Endothelial cell (in vitro differentiated cells): Measurements from ENCODE around the gene FAM124A. TPM values are rescaled to one million over a fixed set of nuclear protein-coding genes. Genes with fewer than 3 reads are reported as not detected.

Source experiments
- DNase-seq: peaks from one replicate; pipeline ENCODE4 v3.0.0; 2021; ENCODE audit warnings: low spot score
- H3K27ac Mint-ChIP-seq: one replicate; pipeline ENCODE4 v1.8.0; 2021; ENCODE audit warnings: mixed read lengths, inconsistent platforms; ENCODE audit not compliant: unreplicated experiment
- H3K27me3 Mint-ChIP-seq: one replicate; pipeline ENCODE4 v1.8.0; 2021; ENCODE audit warnings: mild to moderate bottlenecking, moderate library complexity, mixed read lengths, inconsistent platforms; ENCODE audit not compliant: unreplicated experiment
- H3K36me3 Mint-ChIP-seq: one replicate; pipeline ENCODE4 v1.8.0; 2021; ENCODE audit warnings: mild to moderate bottlenecking, low read depth, mixed read lengths, inconsistent platforms; ENCODE audit not compliant: unreplicated experiment
- H3K4me1 Mint-ChIP-seq: one replicate; pipeline ENCODE4 v1.8.0; 2021; ENCODE audit warnings: mild to moderate bottlenecking, mixed read lengths, inconsistent platforms; ENCODE audit not compliant: unreplicated experiment
- H3K4me3 Mint-ChIP-seq: one replicate; pipeline ENCODE4 v1.8.0; 2021; ENCODE audit warnings: mild to moderate bottlenecking, mixed read lengths, inconsistent platforms; ENCODE audit not compliant: unreplicated experiment
- H3K9me3 Mint-ChIP-seq: one replicate; pipeline ENCODE4 v1.8.0; 2021; ENCODE audit warnings: mixed read lengths, inconsistent platforms; ENCODE audit not compliant: unreplicated experiment
- CTCF ChIP-seq: fragments of 200-600 bp; sonication (generic); IDR thresholded peaks from one replicate; pipeline ENCODE4 v1.5.0; 2021; ENCODE audit warnings: antibody characterized with exemption; ENCODE audit not compliant: unreplicated experiment
- total RNA-seq: library from RNA; stranded (reverse); fragmentation: NEBNext Ultra II Directional; extraction: Animal tissue kit (Norgen Biotek cat#: 25700); gene quantifications from one replicate; pipeline ENCODE4 v1.2.1, GENCODE V29; 2021; ENCODE audit not compliant: unreplicated experiment

FAM124A gene
- total RNA-seq, 1 donor from 2014 or later = 4.9 TPM

DNA sequence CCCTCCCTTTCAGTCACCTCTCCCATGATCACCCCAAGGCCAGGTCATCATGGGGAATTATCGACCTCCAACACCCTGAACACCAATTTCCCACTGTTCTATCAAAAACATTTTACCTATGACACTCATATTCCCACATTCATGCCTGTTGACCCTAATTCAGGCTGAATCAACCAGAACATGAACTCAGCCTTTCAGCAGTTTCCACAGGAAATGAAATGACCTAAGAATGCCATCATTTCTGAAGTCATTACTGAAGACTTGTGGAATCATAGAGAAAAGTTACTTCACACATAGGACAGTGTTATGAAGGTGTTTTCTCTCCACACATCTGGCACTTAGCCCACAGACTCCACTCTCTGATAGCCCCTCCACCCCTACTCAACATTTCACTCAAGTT is 29.9 kb upstream of the FAM124A start:
- no peak overlapping the region for H3K27ac Mint-ChIP-seq
- H3K4me3 Mint-ChIP-seq = no peak overlapping the region
- H3K27me3 Mint-ChIP-seq = no peaks in the 10 kb centered on the region
- no peak for TF ChIP-seq CTCF
- H3K4me1 Mint-ChIP-seq = no peaks in the 10 kb centered on the region
- H3K36me3 Mint-ChIP-seq = no peaks in the 10 kb centered on the region
- no peaks in the 10 kb centered on the region for H3K9me3 Mint-ChIP-seq
- no peak for DNase-seq

DNA sequence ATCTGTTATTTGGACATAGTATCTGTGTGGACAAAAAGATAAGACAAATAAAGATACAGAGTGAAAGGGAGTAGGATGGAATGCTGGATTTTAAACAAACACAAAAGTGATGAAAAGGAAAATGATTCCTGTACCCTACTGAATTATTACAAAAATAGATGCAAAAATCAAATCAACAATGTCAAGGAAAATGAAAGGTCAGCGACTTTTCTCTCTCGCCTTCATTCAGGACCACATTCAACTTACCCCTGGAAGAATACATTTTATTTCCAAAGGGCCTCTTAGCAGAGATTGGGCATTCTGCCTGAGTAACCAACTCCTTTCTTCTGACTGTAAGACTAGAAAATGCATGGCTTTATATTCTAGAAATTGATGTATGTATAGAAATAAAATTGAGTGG is 28.8 kb upstream of the FAM124A start:
- Mint-ChIP-seq H3K36me3 (no peaks in the 10 kb centered on the region), H3K27me3 (no peaks in the 10 kb centered on the region), H3K9me3 (no peaks in the 10 kb centered on the region), H3K4me1 (no peaks in the 10 kb centered on the region), H3K4me3 (no peak overlapping the region), H3K27ac (no peak overlapping the region)
- TF ChIP-seq CTCF = no peak
- DNase-seq = no peak

DNA sequence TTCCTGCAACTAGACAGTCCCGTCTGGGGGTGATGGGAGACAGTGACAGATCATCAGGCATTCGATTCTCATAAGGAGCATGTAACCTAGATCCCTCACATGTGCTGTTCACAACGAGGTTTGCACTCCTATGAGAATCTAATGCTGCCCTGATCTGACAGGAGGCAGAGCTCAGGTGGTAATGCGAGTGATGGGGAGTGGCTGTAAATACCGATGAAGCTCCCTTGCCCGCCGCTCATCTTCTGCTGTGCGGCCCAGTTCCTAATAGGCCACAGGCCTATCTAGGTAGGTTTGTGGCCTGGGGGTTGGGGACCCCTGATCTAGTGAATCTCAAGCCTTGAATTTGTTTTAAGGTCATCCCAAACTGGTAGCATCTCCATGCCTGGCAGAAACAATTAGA is 27.3 kb upstream of the FAM124A start:
- no peaks in the 10 kb centered on the region for H3K27me3 Mint-ChIP-seq
- no peak for TF ChIP-seq CTCF
- H3K4me3 Mint-ChIP-seq = no peak overlapping the region
- no peaks in the 10 kb centered on the region for H3K4me1 Mint-ChIP-seq
- no peaks in the 10 kb centered on the region for H3K9me3 Mint-ChIP-seq
- DNase-seq = no peak
- H3K27ac Mint-ChIP-seq = no peak overlapping the region
- H3K36me3 Mint-ChIP-seq = no peaks in the 10 kb centered on the region

GRCh38 chr13:51201886-51202285 is 20.3 kb upstream of the FAM124A start:
- Mint-ChIP-seq H3K27ac (no peak overlapping the region), H3K4me3 (no peak overlapping the region), H3K4me1 (no peaks in the 10 kb centered on the region), H3K36me3 (no peaks in the 10 kb centered on the region), H3K27me3 (no peaks in the 10 kb centered on the region), H3K9me3 (no peaks in the 10 kb centered on the region)
- TF ChIP-seq CTCF = no peak
- DNase-seq = no peak

GRCh38 chr13:51202477-51203046 is 19.6 kb upstream of the FAM124A start:
- no peak for TF ChIP-seq CTCF
- DNase-seq = no peak
- Mint-ChIP-seq H3K9me3 (no peaks in the 10 kb centered on the region), H3K27me3 (no peaks in the 10 kb centered on the region), H3K27ac (no peak overlapping the region), H3K4me1 (no peaks in the 10 kb centered on the region), H3K4me3 (no peak overlapping the region), H3K36me3 (no peaks in the 10 kb centered on the region)
